H1 (cell line): Measurements from ENCODE around the gene WDR49. TPM values are rescaled to one million over a fixed set of nuclear protein-coding genes. Genes with fewer than 3 reads are reported as not detected.

Experiments used
- ASH2L ChIP-seq: fragments of 200-600, 300-600 bp; sonication (generic); IDR thresholded peaks from one replicate; pipeline ENCODE4 v1.7.1; 2017; ENCODE audit warnings: low read length
- TEAD4 ChIP-seq: IDR thresholded peaks from 2 replicates; pipeline ENCODE4 v1.6.1; 2012; ENCODE audit warnings: low read depth, low read length, inconsistent platforms, mixed read lengths
- polyA plus RNA-seq, 7 experiments: library from polyadenylated mRNA; depleted of rRNA in 3 of 7; stranded (reverse) in 5 of 7; unstranded in 2 of 7; fragments of >200 nt in 5 of 7; fragments of 200-250 nt in 2 of 7; gene quantifications; 1 replicate in 5 of 7; 2 replicates in 1 of 7; 4 replicates in 1 of 7; pipeline versions ENCODE4 v1.2.1 to v1.2.3, GENCODE V29; 2011 to 2013; ENCODE audit warnings: missing spikeins in 2 of 7, mixed read lengths in 2 of 7
- total RNA-seq: library from RNA; stranded (reverse); fragmentation: NEBNext Ultra II Directional; extraction: Animal tissue kit (Norgen Biotek cat#: 25700); gene quantifications from 2 replicates; pipeline ENCODE4 v1.2.1, GENCODE V29; 2021

Gene WDR49
- total and polyA plus RNA-seq, 2 of the 8 experiments (the other 6 are each of a cell fraction or from before 2014, with no cell fraction given) = 0.50 to 1.7 TPM

- no peak for TF ChIP-seq ASH2L
- TF ChIP-seq TEAD4 = no peak
- TF ChIP-seq, all 59 proteins: peak for 0
These were observed 184.4 kb downstream of the WDR49 start (continued) for GRCh38 chr3:167469381-167469780.
